Effector memory CD8-positive, alpha-beta T cell (primary cell): ENCODE data around the gene RBM20.

Source experiments
- ATAC-seq: fragments of 150-1000 bp; cut with Tn5 transposase; replicated peaks from 2 replicates; pipeline ENCODE4 v1.10.0; 2021; ENCODE audit warnings: mild to moderate bottlenecking, moderate library complexity
- DNase-seq, 3 experiments: peaks; one replicate each; pipeline ENCODE4 v3.0.0; 2021
- H3K27ac Mint-ChIP-seq, 2 donors: one replicate each; pipeline ENCODE4 v1.8.0; 2022; ENCODE audit warnings: mild to moderate bottlenecking in 2 of 2, mixed read lengths in 2 of 2, moderate library complexity in 2 of 2
- H3K27me3 Mint-ChIP-seq, 2 donors: one replicate each; pipeline ENCODE4 v1.8.0; 2022; ENCODE audit warnings: mixed read lengths in 2 of 2
- H3K36me3 Mint-ChIP-seq: one replicate; pipeline ENCODE4 v1.8.0; 2022; ENCODE audit warnings: mild to moderate bottlenecking, moderate library complexity, mixed read lengths; ENCODE audit not compliant: insufficient read depth
- H3K4me1 Mint-ChIP-seq, 2 donors: one replicate each; pipeline ENCODE4 v1.8.0; 2022; ENCODE audit warnings: low read depth in 2 of 2, mixed read lengths in 2 of 2
- H3K4me3 Mint-ChIP-seq, 2 donors: one replicate each; pipeline ENCODE4 v1.8.0; 2022; ENCODE audit warnings: mild to moderate bottlenecking in 2 of 2, mixed read lengths in 2 of 2, moderate library complexity in 2 of 2
- H3K9me3 Mint-ChIP-seq, 2 donors: one replicate each; pipeline ENCODE4 v1.8.0; 2022; ENCODE audit warnings: mixed read lengths in 2 of 2

Gene RBM20

DNA sequence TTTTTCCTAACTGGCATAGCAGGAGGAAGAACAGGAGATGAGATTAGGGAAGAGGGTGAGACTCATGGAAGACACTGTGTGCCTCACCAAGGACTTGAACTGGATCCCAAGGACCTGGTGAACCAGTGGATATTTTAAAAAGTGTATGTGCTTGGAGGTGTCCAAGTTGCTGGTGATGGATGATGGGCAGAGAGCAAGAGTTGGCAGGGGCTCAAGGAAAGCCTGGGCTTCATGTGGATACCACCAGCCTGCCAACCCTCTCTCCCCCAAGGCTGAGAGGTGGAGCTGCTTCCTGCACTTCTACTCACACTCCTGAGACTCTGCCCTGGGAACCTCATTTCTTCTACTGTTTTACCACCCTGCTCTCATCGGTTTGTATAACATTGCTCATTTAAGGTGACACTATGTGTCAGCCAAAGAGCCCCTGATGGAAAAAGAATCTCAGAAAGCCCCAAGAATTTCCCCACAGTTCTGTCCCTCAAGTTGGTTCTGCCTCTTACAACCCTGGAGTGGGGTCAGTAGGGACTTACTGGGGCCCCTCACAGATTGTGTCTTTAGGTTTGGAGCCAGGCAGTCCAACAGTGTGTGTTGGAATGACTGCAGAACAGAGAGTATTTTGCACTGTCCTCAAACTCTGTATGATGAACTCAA, 171.3 kb downstream of the RBM20 start:
- Mint-ChIP-seq H3K9me3 (no peaks in the 10 kb centered on the region), H3K27me3 (no peaks in the 10 kb centered on the region), H3K4me1 (peaks cover 11 to 16% of the 10 kb centered on the region in 2 donors), H3K36me3 (no peaks in the 10 kb centered on the region), H3K4me3 (no peak overlapping the region), H3K27ac (peak overlapping the region; percentile 67 to 81)
- DNase-seq (no peak), ATAC-seq (no peak)

DNA sequence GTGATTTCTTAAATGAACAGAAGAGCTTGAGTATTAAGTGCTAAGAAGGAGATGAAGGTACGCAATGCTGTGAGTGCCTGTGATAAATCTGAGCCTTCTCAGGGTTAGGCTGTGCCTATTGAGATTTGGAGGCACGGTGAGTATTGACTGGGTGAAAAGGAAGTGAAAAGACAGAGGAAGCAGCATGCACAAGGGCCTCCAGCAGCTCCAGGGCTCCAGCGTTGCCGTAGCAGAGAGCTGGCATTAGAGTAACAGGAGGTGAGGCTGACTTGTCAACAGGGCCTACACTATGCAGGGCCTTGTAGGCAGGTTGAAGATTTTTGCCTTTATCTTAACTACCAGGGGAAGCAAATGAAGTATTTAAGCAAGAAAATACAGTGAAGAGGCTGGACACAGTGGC, 173.5 kb downstream of the RBM20 start:
- DNase-seq (no peak), ATAC-seq (no peak)
- peaks cover 16% of the 10 kb centered on the region in 2 donors for H3K4me1 Mint-ChIP-seq
- H3K27ac Mint-ChIP-seq = no peak overlapping the region
- H3K9me3 Mint-ChIP-seq = no peaks in the 10 kb centered on the region
- no peak overlapping the region for H3K4me3 Mint-ChIP-seq
- no peaks in the 10 kb centered on the region for H3K36me3 Mint-ChIP-seq
- H3K27me3 Mint-ChIP-seq = no peaks in the 10 kb centered on the region

DNA sequence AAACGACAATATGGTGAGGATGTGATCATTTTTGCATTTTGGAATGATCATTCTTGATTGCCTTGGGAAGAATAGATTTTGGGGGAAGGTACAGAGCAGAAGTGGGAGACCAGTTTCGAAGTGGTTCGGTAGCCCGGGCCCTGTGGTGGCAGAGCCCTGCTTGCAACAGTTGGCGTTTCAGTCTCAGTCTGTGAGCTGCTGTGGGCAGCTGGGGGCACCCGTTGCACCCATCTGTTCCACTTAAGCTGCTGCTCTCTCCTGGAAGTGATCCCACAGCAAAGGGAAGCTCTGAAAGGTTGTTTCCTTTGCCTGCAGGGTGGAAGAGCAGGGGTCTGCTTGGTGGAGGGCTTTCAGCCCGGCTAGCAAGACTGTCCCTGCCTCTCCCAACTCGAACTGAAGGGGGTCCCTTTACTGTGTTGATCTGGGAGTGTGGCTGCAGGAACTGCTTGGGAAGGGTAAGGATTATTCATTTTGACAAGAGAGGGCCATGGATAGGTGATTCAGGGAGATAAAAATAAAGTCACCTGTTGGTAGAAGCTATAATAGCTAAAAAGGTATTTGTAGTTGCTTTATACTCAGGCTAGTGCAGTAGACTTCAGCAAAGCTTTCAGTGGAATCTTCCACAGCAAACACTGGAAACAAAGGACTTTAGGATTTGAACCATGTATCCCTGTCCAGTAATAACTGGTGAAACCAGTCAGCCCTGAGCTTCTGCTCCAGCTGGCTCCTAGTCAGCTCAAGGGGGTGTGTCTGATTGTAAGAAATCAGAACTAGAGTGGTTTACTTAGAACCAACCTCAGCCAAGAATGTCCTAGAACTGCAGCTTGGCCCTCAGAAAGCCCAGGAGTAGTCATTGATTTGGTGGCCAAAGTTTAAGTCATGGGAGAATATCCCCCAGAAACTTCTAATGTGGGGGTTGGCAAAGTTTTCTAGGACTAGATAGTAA, 174.4 kb downstream of the RBM20 start:
- H3K4me3 Mint-ChIP-seq = no peak overlapping the region
- H3K27me3 Mint-ChIP-seq = no peaks in the 10 kb centered on the region
- no peaks in the 10 kb centered on the region for H3K9me3 Mint-ChIP-seq
- H3K4me1 Mint-ChIP-seq = peaks cover 16% of the 10 kb centered on the region in 2 donors
- DNase-seq (no peak), ATAC-seq (no peak)
- peak overlapping the region; percentile 23 to 64 for H3K27ac Mint-ChIP-seq
- H3K36me3 Mint-ChIP-seq = no peaks in the 10 kb centered on the region

DNA sequence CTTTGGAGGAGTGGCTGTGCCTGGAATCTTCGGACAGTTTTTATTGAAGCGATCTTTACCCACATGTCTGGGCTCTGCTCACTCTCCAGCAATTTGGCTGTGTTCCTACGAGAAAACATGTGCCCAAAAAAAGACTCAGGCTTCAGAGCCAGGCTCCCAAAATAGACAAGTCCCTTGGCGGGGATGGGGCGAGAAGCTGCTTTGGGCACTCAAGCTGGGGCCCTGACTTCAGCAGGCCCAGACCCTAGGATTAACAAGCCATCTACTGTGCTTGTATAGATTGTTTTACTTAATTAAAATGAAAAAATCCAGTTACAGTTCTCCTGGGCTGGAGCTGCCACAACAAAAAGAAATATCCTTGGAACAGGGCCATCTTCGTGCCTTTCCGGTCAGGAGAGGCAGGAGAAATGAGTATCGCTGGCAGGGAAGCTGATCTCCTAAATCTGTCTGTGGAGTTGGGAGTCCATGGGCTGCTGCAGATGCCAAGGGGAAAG, 176.2 kb downstream of the RBM20 start:
- DNase-seq (no peak), ATAC-seq (no peak)
- H3K27me3 Mint-ChIP-seq = no peaks in the 10 kb centered on the region
- H3K9me3 Mint-ChIP-seq = no peaks in the 10 kb centered on the region
- peak overlapping the region in 1 of 2 donors; percentile 49 for H3K27ac Mint-ChIP-seq
- H3K4me1 Mint-ChIP-seq = peaks cover 13 to 16% of the 10 kb centered on the region in 2 donors
- no peak overlapping the region for H3K4me3 Mint-ChIP-seq
- H3K36me3 Mint-ChIP-seq = no peaks in the 10 kb centered on the region

DNA sequence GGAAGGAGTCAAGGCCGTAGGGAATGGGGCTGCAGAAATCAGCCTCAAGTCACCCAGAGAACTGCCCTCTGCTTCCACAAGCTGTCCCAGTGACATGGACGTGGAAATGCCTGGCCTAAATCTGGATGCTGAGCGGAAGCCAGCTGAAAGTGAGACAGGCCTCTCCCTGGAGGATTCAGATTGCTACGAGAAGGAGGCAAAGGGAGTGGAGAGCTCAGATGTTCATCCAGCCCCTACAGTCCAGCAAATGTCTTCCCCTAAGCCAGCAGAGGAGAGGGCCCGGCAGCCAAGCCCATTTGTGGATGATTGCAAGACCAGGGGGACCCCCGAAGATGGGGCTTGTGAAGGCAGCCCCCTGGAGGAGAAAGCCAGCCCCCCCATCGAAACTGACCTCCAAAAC, 177.4 kb downstream of the RBM20 start:
- Mint-ChIP-seq H3K36me3 (no peaks in the 10 kb centered on the region), H3K4me1 (peaks cover 4 to 10% of the 10 kb centered on the region in 2 donors), H3K27me3 (no peaks in the 10 kb centered on the region), H3K9me3 (no peaks in the 10 kb centered on the region), H3K27ac (peak overlapping the region in 1 of 2 donors; percentile 49), H3K4me3 (no peak overlapping the region)
- DNase-seq (no peak), ATAC-seq (no peak)

DNA sequence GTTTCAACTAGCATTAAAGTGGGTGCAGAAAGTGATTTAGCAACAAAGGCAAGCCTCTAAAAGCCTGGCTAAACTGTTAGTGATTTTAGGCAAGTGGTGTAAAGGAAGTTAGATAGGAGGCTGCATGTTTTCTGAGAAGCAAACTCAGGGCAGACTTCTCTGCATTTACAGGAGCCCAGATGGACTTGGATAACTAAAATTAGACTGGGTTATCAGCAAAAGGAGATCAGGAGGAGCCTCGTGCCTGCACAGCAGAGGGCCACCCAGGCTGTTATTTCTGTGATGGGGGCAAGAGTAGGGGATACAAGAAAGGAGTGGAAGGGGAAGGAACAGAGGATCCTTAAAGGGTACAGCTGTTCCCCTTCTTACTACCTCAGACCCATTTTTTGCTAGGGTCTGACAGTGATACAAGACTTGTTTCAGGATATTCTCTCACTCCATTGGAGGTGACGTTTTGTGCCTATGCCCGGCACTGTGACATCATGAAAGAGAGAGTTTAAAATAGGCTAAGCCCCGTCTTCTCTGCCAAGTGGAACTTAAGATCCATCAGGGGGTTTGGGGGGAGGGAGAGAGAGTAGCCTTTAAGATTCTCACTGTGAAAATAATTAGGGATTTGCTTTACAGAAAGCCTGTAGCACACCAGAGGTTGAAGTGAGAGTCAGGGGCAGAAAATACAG, 178.0 kb downstream of the RBM20 start:
- ATAC-seq (no peak), DNase-seq (no peak)
- Mint-ChIP-seq H3K27me3 (no peaks in the 10 kb centered on the region), H3K4me1 (peaks cover 0 to 10% of the 10 kb centered on the region in 2 donors), H3K4me3 (no peak overlapping the region), H3K36me3 (no peaks in the 10 kb centered on the region), H3K9me3 (no peaks in the 10 kb centered on the region), H3K27ac (peak overlapping the region in 1 of 2 donors; percentile 62)

DNA sequence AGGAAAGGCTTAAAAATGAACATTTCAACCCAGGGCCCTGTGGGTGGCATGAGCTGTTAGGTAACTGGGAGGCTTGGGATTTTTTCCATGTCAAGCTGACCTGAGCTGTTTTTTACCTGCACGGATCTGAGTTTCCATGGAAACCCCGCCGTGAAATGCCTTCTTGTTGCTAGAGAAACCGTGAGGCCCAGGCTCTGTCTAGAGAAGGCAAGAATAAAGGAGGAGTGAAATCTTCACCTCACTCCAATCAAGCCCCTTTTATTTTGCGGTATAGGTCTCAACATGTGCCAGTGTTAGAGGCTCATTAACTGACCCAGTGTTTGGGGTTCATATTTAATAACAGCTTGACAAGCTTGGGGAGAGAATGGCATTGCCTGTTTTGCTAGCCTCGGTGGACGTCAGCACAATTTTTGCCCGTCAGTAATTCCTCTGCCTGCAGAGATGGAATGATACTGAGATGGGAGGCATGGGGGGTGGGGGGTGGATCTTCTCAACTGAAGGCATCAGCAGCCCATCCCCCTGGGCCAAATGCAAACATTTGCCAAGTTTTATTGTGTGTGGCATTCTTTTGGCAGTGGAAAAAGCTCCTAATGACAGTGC, 178.7 kb downstream of the RBM20 start:
- no peaks in the 10 kb centered on the region for H3K36me3 Mint-ChIP-seq
- no peaks in the 10 kb centered on the region for H3K27me3 Mint-ChIP-seq
- ATAC-seq (no peak), DNase-seq (no peak)
- H3K4me3 Mint-ChIP-seq = no peak overlapping the region
- H3K9me3 Mint-ChIP-seq = no peaks in the 10 kb centered on the region
- H3K4me1 Mint-ChIP-seq = peaks cover 0 to 8% of the 10 kb centered on the region in 2 donors
- peak overlapping the region in 1 of 2 donors; percentile 62 for H3K27ac Mint-ChIP-seq

DNA sequence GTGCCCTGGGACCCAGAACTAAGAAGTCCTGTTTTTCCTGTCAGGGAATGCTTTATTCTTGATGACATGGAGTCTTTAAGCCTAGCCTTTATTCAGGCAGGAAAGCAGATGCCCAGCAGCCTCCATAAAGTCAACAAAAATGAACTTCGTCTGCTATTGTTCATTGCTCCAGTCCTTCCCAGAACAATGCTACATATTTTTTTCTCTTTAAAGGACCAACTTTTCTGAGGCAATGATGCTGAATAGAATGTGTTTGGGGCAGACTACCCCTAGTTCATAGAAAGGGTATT, 180.0 kb downstream of the RBM20 start:
- peaks cover 0 to 8% of the 10 kb centered on the region in 2 donors for H3K4me1 Mint-ChIP-seq
- DNase-seq (no peak), ATAC-seq (no peak)
- no peaks in the 10 kb centered on the region for H3K36me3 Mint-ChIP-seq
- H3K9me3 Mint-ChIP-seq = no peaks in the 10 kb centered on the region
- no peak overlapping the region for H3K27ac Mint-ChIP-seq
- H3K4me3 Mint-ChIP-seq = no peak overlapping the region
- no peaks in the 10 kb centered on the region for H3K27me3 Mint-ChIP-seq

DNA sequence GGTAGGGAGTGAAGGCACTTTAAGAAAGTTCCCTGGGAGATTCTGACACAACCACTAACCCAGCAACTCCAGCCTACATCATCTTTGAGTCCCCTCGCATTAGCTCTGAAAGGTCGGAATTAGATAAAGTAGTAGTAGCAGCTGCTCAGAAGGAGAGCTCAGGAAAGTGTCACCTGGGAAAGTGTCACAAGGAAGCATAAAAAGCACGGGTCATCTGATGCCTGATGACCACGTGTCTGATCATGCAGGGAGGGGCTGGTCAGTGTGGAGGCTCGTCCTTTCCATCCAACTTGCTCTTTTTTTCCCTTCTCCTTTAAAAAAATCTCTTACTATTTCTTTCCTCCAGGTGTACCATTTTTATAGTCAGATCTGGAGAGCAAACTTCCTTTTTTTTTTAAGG, 180.5 kb downstream of the RBM20 start:
- H3K4me1 Mint-ChIP-seq = peaks cover 0 to 8% of the 10 kb centered on the region in 2 donors
- H3K36me3 Mint-ChIP-seq = no peaks in the 10 kb centered on the region
- no peaks in the 10 kb centered on the region for H3K9me3 Mint-ChIP-seq
- no peak overlapping the region for H3K27ac Mint-ChIP-seq
- ATAC-seq (no peak), DNase-seq (no peak)
- H3K27me3 Mint-ChIP-seq = no peaks in the 10 kb centered on the region
- no peak overlapping the region for H3K4me3 Mint-ChIP-seq

DNA sequence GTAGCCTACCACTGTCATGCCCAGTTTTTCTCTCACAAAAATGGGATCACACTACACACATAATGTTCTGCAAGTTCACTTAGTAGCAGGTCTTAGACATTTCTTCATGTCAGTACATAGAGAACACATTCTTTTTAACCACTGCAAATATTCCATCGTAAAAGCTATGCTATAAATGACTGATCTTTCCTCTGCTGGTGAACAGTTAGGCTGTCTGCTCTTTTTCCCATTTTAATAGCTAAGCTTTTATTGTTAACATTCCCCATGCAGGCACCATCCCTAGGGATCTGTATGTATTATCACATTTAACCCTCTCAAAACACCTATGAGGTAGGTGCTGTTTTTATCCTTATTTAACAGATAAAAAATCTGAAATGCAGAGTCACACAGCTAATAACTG, 181.4 kb downstream of the RBM20 start:
- Mint-ChIP-seq H3K27me3 (no peaks in the 10 kb centered on the region), H3K36me3 (no peaks in the 10 kb centered on the region), H3K9me3 (no peaks in the 10 kb centered on the region), H3K4me3 (no peak overlapping the region), H3K4me1 (peaks cover 0 to 8% of the 10 kb centered on the region in 2 donors), H3K27ac (no peak overlapping the region)
- DNase-seq (no peak), ATAC-seq (no peak)

DNA sequence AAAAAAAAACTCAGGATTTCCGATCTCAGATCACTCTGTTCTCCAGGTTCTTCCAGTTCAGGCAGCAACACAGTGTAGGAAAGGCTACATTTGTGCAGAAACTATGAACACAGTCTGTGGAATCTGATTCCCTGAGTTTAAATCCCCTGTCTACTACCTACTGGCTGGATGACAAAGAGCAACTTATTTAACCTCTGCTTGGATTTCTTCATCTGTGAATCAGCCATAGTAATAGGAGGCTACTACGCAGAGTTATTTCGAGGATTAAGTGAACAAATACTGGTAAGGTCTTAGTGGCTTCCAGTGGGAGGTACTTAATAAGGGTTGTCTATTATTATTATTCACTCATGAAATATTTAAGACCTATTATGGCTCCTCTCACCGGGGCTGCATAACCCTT, 183.3 kb downstream of the RBM20 start:
- no peak overlapping the region for H3K4me3 Mint-ChIP-seq
- no peaks in the 10 kb centered on the region for H3K27me3 Mint-ChIP-seq
- no peak for DNase-seq
- H3K4me1 Mint-ChIP-seq = peaks cover 0 to 3% of the 10 kb centered on the region in 2 donors
- H3K36me3 Mint-ChIP-seq = no peaks in the 10 kb centered on the region
- no peaks in the 10 kb centered on the region for H3K9me3 Mint-ChIP-seq
- no peak overlapping the region for H3K27ac Mint-ChIP-seq
- no peak for ATAC-seq

DNA sequence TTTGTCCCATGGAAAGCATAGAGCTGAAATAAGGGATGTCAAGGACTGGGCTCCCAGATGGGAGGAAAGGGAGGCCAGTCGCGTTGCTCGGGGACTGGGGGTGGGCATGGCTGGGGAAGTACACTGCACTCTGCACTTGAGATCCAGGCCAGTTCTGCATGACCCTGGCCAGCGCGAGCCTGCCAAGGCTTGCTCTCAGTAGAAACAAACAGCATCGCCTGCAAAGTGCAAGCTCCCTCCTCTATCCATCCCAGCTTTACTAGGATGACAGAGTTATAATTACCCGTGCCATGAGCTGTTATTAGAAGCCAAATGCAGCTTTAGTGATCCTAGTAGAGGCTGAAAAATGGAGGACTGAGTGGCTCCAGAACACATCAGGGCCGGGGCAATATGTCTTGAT, 183.7 kb downstream of the RBM20 start:
- no peak overlapping the region for H3K27ac Mint-ChIP-seq
- no peaks in the 10 kb centered on the region for H3K36me3 Mint-ChIP-seq
- DNase-seq = no peak
- H3K4me3 Mint-ChIP-seq = no peak overlapping the region
- no peaks in the 10 kb centered on the region for H3K9me3 Mint-ChIP-seq
- H3K27me3 Mint-ChIP-seq = no peaks in the 10 kb centered on the region
- no peak for ATAC-seq
- peaks cover 0 to 3% of the 10 kb centered on the region in 2 donors for H3K4me1 Mint-ChIP-seq

DNA sequence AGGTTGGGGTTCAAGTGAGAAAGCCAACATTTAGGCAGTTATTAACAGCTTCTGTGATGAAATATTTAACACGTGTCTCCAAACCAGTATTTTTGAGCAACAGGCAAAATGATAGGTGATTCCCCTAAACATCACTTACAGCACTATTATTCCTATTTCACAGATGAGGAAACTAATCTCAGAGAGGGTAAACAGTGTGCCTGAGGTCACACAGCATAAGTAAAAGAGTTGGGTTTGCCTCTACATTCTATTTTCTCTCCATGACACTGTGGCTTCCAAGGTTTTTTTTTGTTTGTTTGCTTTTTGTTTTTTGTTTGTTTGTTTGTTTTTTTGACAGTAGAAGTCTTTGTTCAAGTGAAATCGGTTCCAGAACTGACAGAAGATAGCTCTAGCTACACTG, 184.4 kb downstream of the RBM20 start:
- Mint-ChIP-seq H3K9me3 (no peaks in the 10 kb centered on the region), H3K4me3 (no peak overlapping the region), H3K27ac (no peak overlapping the region), H3K27me3 (no peaks in the 10 kb centered on the region), H3K4me1 (peaks cover 0 to 3% of the 10 kb centered on the region in 2 donors), H3K36me3 (no peaks in the 10 kb centered on the region)
- ATAC-seq = no peak
- no peak for DNase-seq
